Esophagus muscularis mucosa (tissue), 4 donors: Measurements from ENCODE around the gene NFAT5.

ENCODE experiments used
- EP300 ChIP-seq: sonication (generic); formaldehyde crosslinking; IDR thresholded peaks from one replicate; pipeline ENCODE4 v1.6.1; 2017; ENCODE audit warnings: antibody characterized with exemption
- POLR2A ChIP-seq: fragments of 450-650 bp; IDR thresholded peaks from one replicate; pipeline ENCODE4 v1.6.1; 2017; ENCODE audit warnings: antibody characterized with exemption, moderate library complexity, mild to moderate bottlenecking, low read depth
- POLR2AphosphoS5 ChIP-seq, 2 donors: sonication (generic); formaldehyde crosslinking; IDR thresholded peaks; one replicate each; pipeline ENCODE4 v1.6.1; 2017; ENCODE audit warnings: antibody characterized with exemption in 2 of 2
- TF ChIP-seq, protein P1 (sequence below), 3 experiments: fragments of 200-600 bp in 2 of 3; fragments of 450-650 bp in 1 of 3; sonication (generic) in 2 of 3; IDR thresholded peaks; one replicate each; pipeline ENCODE4 v1.5.1; 2017 to 2019; ENCODE audit warnings: antibody characterized with exemption in 3 of 3, mild to moderate bottlenecking in 2 of 3, moderate library complexity in 1 of 3

DNA sequence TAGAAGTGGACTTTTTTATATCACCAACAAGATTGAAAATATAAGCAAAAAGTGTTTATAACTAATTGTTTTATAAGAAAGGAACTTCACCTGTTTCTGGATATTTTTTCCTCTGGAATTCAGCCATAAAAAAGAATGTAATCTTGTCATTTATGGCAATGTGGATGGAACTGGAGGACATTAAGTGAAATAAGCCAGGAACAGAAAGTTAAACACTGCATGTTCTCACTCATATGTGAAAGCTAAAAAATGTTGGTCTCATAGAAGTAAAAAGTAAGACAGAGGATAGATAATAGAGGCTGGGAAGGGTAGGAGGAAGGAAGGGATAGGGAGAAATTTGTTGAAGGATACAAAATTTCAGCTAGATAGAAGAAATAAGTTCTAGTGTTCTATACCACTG, 67.6 kb downstream of the NFAT5 start:
- TF ChIP-seq, protein P1, sequence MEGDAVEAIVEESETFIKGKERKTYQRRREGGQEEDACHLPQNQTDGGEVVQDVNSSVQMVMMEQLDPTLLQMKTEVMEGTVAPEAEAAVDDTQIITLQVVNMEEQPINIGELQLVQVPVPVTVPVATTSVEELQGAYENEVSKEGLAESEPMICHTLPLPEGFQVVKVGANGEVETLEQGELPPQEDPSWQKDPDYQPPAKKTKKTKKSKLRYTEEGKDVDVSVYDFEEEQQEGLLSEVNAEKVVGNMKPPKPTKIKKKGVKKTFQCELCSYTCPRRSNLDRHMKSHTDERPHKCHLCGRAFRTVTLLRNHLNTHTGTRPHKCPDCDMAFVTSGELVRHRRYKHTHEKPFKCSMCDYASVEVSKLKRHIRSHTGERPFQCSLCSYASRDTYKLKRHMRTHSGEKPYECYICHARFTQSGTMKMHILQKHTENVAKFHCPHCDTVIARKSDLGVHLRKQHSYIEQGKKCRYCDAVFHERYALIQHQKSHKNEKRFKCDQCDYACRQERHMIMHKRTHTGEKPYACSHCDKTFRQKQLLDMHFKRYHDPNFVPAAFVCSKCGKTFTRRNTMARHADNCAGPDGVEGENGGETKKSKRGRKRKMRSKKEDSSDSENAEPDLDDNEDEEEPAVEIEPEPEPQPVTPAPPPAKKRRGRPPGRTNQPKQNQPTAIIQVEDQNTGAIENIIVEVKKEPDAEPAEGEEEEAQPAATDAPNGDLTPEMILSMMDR (IDR thresholded peaks at IDR 0.05), result no peak
- TF ChIP-seq EP300 (no peak), POLR2A (no peak), POLR2AphosphoS5 (IDR thresholded peaks at IDR 0.05) (no peak)
